GM23338 (cell line): Measurements from ENCODE around the gene MMP17.

Experiments used
- STAT1 ChIP-seq: IDR thresholded peaks from one replicate; pipeline ENCODE4 v1.6.1; 2016; ENCODE audit warnings: antibody characterized with exemption; ENCODE audit not compliant: unreplicated experiment
- TF ChIP-seq, protein P1 (sequence below), 2 experiments: fragments of 200-600 bp in 1 of 2; sonication (generic) in 1 of 2; conservative IDR thresholded peaks; 2 replicates each; pipeline versions ENCODE4 v1.5.1 to v1.6.1; 2016 to 2017; ENCODE audit warnings: antibody characterized with exemption in 2 of 2, low read depth in 2 of 2, mild to moderate bottlenecking in 2 of 2, moderate library complexity in 1 of 2

DNA sequence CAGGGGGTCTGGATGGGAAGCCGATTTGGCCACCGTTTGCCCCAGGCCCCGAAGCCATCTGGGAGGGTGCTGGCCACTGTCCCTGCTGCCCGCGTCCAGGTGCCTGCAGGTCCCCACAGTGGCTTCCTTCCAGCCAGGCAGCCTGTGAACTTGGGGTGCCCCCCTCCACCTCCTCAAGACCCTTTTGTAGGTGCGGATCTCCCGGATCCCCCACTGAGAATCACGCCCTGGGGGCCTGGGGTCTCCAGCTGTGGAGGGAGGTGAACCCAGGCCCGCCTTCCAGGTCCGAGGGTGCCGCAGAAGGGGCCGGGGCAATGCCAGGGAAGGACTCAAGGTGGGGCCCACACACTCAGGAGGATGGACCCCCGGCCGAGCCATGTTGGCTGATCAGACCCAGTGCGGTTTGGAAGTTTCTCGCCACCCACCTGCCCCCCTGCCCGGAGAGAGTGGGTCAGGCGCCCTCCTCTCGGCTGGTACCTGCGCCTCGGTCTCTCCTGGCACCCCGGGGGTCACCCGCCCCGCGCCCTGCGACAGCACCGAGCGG lies 1.7 kb downstream of the MMP17 start:
- no peak for TF ChIP-seq STAT1
- TF ChIP-seq, protein P1, sequence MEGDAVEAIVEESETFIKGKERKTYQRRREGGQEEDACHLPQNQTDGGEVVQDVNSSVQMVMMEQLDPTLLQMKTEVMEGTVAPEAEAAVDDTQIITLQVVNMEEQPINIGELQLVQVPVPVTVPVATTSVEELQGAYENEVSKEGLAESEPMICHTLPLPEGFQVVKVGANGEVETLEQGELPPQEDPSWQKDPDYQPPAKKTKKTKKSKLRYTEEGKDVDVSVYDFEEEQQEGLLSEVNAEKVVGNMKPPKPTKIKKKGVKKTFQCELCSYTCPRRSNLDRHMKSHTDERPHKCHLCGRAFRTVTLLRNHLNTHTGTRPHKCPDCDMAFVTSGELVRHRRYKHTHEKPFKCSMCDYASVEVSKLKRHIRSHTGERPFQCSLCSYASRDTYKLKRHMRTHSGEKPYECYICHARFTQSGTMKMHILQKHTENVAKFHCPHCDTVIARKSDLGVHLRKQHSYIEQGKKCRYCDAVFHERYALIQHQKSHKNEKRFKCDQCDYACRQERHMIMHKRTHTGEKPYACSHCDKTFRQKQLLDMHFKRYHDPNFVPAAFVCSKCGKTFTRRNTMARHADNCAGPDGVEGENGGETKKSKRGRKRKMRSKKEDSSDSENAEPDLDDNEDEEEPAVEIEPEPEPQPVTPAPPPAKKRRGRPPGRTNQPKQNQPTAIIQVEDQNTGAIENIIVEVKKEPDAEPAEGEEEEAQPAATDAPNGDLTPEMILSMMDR (conservative IDR thresholded peaks at IDR 0.05; ENCODE audit: low read depth in 2 of 2): no peak
